ENCODE measurements around the gene ATP1A1.
A peak's percentile ranks its signal among the peaks of the same experiment; 100 is the strongest.

The ATP1A1 gene

DNA sequence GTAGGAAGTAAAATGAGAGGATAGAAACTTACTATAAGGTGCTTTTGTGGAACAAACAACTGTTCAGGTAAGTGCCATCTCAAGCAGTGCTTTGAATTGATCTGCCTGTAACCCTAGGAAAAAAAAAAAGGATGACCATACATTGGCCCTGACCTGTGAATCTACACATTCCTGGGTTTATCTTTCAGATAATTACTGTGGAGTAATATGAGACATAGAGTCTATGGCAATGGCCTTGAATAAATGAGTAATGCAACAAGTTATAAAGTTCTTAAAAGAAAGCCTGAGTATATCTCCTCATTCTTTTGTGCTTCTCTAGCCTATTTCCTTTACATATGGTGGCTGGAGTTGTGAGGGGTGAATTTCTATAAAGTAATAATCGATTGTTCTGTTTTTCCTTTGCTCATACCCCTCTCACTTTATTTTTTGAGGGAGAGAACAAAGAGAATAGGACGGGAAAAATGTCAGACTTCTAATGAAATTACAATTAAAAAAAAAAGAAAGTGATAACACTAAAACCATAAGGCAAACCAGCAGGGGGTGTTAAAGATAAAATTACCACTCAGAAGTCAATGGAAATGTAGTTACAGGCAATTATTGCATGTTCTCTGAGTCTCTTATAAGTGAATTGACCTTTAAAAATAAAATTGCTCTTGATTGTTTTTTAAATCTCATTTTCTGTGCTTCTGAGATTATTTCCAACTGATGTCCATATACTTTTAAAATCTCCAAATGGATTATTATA lies 12.4 kb upstream of the ATP1A1 start:
- DNase-seq = no peak
- TF ChIP-seq CTCF (IDR thresholded peaks at IDR 0.05; ENCODE audit: low read depth, low read length) = no peak
- no peaks in the 10 kb centered on the region for H3K36me3 ChIP-seq
- no peak overlapping the region for H3K27ac ChIP-seq
- H3K4me3 ChIP-seq (ENCODE audit: low read depth, low read length) = no peak overlapping the region
- H3K27me3 ChIP-seq (ENCODE audit: insufficient read depth, low read depth, severe bottlenecking) = no peaks in the 10 kb centered on the region
- no peaks in the 10 kb centered on the region for H3K9me3 ChIP-seq (ENCODE audit: severe bottlenecking)

GRCh38 chr1:116361648-116362047 lies 11.4 kb upstream of the ATP1A1 start:
- Histone ChIP-seq H3K9me3 (ENCODE audit: severe bottlenecking) (no peaks in the 10 kb centered on the region), H3K27me3 (ENCODE audit: insufficient read depth, low read depth, severe bottlenecking) (no peaks in the 10 kb centered on the region), H3K36me3 (no peaks in the 10 kb centered on the region), H3K27ac (no peak overlapping the region), H3K4me3 (ENCODE audit: low read depth, low read length) (no peak overlapping the region)
- DNase-seq = no peak
- TF ChIP-seq CTCF (IDR thresholded peaks at IDR 0.05; ENCODE audit: low read depth, low read length) = no peak

DNA sequence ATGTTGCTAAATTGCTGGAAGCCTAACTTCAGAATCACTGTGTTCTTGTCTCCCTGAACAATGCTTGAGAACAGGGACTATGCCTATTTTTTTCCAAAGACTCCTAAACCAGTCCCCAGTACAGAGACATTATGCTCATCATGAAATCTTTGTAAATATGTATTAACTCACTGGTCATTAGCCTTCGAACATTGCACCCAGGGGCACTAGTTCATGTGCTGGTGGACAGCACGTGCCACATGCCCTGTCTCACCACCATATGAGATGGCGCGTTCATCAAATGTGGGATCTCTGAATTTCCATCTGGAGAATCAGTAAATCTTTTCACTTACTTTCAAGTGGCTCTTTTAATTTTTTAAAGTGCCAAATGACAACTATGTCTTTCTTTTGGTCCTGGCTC lies 11.0 kb upstream of the ATP1A1 start:
- H3K36me3 ChIP-seq = no peaks in the 10 kb centered on the region
- DNase-seq = no peak
- no peaks in the 10 kb centered on the region for H3K27me3 ChIP-seq (ENCODE audit: insufficient read depth, low read depth, severe bottlenecking)
- no peak for TF ChIP-seq CTCF (IDR thresholded peaks at IDR 0.05; ENCODE audit: low read depth, low read length)
- H3K27ac ChIP-seq = no peak overlapping the region
- no peaks in the 10 kb centered on the region for H3K9me3 ChIP-seq (ENCODE audit: severe bottlenecking)
- H3K4me3 ChIP-seq (ENCODE audit: low read depth, low read length) = no peak overlapping the region

GRCh38 chr1:116365353-116365780 lies 7.7 kb upstream of the ATP1A1 start:
- peak; percentile 33 for DNase-seq
- no peak for TF ChIP-seq CTCF (IDR thresholded peaks at IDR 0.05; ENCODE audit: low read depth, low read length)
- Histone ChIP-seq H3K9me3 (ENCODE audit: severe bottlenecking) (no peaks in the 10 kb centered on the region), H3K4me3 (ENCODE audit: low read depth, low read length) (no peak overlapping the region), H3K27ac (no peak overlapping the region), H3K36me3 (no peaks in the 10 kb centered on the region), H3K27me3 (ENCODE audit: insufficient read depth, low read depth, severe bottlenecking) (no peaks in the 10 kb centered on the region)

DNA sequence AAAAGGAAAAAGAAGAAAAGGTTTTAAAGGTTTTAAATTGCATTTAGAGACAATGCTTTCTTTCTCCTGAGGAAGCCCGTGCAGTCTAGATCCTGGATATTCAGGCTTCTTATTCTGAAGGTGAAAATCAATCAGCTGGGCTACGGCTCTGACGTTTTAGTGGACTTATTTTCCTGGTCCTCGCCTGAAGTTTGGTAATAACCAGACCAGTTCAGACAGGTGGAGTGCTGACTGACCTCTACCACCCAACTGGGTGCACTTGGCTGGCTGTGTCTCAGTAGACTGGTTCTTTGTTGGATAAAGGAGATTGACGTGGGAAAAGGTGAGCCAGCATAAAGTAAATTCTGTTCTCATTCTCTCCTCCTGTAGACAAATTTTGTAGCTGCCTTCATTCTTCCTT lies 7.2 kb upstream of the ATP1A1 start:
- Histone ChIP-seq H3K27me3 (ENCODE audit: insufficient read depth, low read depth, severe bottlenecking) (no peaks in the 10 kb centered on the region), H3K4me3 (ENCODE audit: low read depth, low read length) (0 out of 2 replicates have a peak overlapping the region, but pooled peaks have one; percentile 10), H3K9me3 (ENCODE audit: severe bottlenecking) (no peaks in the 10 kb centered on the region), H3K36me3 (no peaks in the 10 kb centered on the region), H3K27ac (no peak overlapping the region)
- DNase-seq = no peak
- no peak for TF ChIP-seq CTCF (IDR thresholded peaks at IDR 0.05; ENCODE audit: low read depth, low read length)

Measured in WERI-Rb-1 (cell line).